ENCODE results near the gene PEX6. TPM values are rescaled to one million over a fixed set of nuclear protein-coding genes. Genes with fewer than 3 reads are reported as not detected.
"Not testable (repeated sequence)": the region's sequence is repeated elsewhere in the genome, so short reads cannot be mapped to it uniquely, and the experiment has no call there.

The PEX6 gene
- total and polyA plus RNA-seq, 7 donors: 12.0 to 37.8 (median 24.1) TPM

GRCh38 chr6:42952389-42952788 lies 26.6 kb downstream of the PEX6 start:
- H3K27ac ChIP-seq: no peak overlapping the region
- no peak for TF ChIP-seq CTCF (IDR thresholded peaks at IDR 0.05)
- no peaks in the 10 kb centered on the region for H3K9me3 ChIP-seq
- 83 to 93% (median 92%) methylated on average over 4 of the region's 4 CpGs for WGBS, 3 donors
- no peaks in the 10 kb centered on the region for H3K36me3 ChIP-seq (ENCODE audit: insufficient read depth in 1 of 2, low read depth in 1 of 2)
- H3K4me1 ChIP-seq: no peaks in the 10 kb centered on the region
- no peak overlapping the region for H3K4me3 ChIP-seq
- ATAC-seq (no peak), DNase-seq (no peak)
- intact Hi-C loops (cut with DNase I): no loop called here
- no peaks in the 10 kb centered on the region for H3K27me3 ChIP-seq (ENCODE audit: insufficient read depth in 3 of 3, low read length in 2 of 3)

- Histone ChIP-seq H3K4me3 (no peak overlapping the region), H3K27me3 (ENCODE audit: insufficient read depth in 3 of 3, low read length in 2 of 3) (no peaks in the 10 kb centered on the region), H3K27ac (no peak overlapping the region), H3K9me3 (no peaks in the 10 kb centered on the region), H3K36me3 (ENCODE audit: insufficient read depth in 1 of 2, low read depth in 1 of 2) (peaks cover 0 to 12% of the 10 kb centered on the region in 2 donors), H3K4me1 (no peaks in the 10 kb centered on the region)
- intact Hi-C loops (cut with DNase I): no loop called here
- ATAC-seq: no peak
- no peak for DNase-seq
- no peak for TF ChIP-seq CTCF (IDR thresholded peaks at IDR 0.05)
Observed at GRCh38 chr6:42947950-42948349, 31.0 kb downstream of the PEX6 start.

- intact Hi-C loops (cut with DNase I): no loop called here
- no peak for DNase-seq
- peaks cover 0 to 38% of the 10 kb centered on the region in 2 donors for H3K36me3 ChIP-seq (ENCODE audit: insufficient read depth in 1 of 2, low read depth in 1 of 2)
- H3K9me3 ChIP-seq: no peaks in the 10 kb centered on the region
- WGBS, 3 donors: 81 to 86% (median 85%) methylated on average over 7 of the region's 7 CpGs
- no peaks in the 10 kb centered on the region for H3K4me1 ChIP-seq
- no peak for TF ChIP-seq CTCF (IDR thresholded peaks at IDR 0.05)
- H3K27ac ChIP-seq: no peak overlapping the region
- H3K27me3 ChIP-seq (ENCODE audit: insufficient read depth in 3 of 3, low read length in 2 of 3): no peaks in the 10 kb centered on the region
- no peak overlapping the region for H3K4me3 ChIP-seq
- ATAC-seq: no peak
Observed at GRCh38 chr6:42942444-42942843, 36.5 kb downstream of the PEX6 start.

GRCh38 chr6:42941356-42941755 lies 37.6 kb downstream of the PEX6 start:
- 96 to 100% (median 99%) methylated on average over 5 of the region's 5 CpGs for WGBS, 3 donors
- intact Hi-C loops (cut with DNase I); H3K27ac ChIP-seq; H3K4me3 ChIP-seq; ATAC-seq; H3K4me1 ChIP-seq; H3K27me3 ChIP-seq (ENCODE audit: insufficient read depth in 3 of 3, low read length in 2 of 3); H3K9me3 ChIP-seq; DNase-seq: not testable (repeated sequence)
- peaks cover 0 to 49% of the 10 kb centered on the region in 2 donors for H3K36me3 ChIP-seq (ENCODE audit: insufficient read depth in 1 of 2, low read depth in 1 of 2)

- ATAC-seq (no peak), DNase-seq (no peak)
- Histone ChIP-seq H3K4me3 (no peak overlapping the region), H3K36me3 (ENCODE audit: insufficient read depth in 1 of 2, low read depth in 1 of 2) (peaks cover 3 to 57% of the 10 kb centered on the region in 2 donors), H3K27ac (no peak overlapping the region), H3K27me3 (ENCODE audit: insufficient read depth in 3 of 3, low read length in 2 of 3) (no peaks in the 10 kb centered on the region), H3K9me3 (no peaks in the 10 kb centered on the region), H3K4me1 (no peaks in the 10 kb centered on the region)
- intact Hi-C loops (cut with DNase I): no loop called here
- 80 to 92% (median 87%) methylated on average over 5 to 6 of the region's 6 CpGs for WGBS, 3 donors
- no peak for TF ChIP-seq CTCF (IDR thresholded peaks at IDR 0.05)
Observed at GRCh38 chr6:42940493-42941045, 38.4 kb downstream of the PEX6 start.

Data from psoas muscle (tissue), 8 donors.